HEK293T (cell line): ENCODE results near the gene C1QTNF1.

Experiments used
- CTCF ChIA-PET: fragments of 350-600 bp; formaldehyde crosslinking; extraction: SDS; loops from one replicate; lab custom pipeline; 2021; ENCODE audit warnings: antibody characterized with exemption, inconsistent platforms; lab: Yijun Ruan, JAX
- POLR2A ChIA-PET: fragments of 350-600 bp; formaldehyde crosslinking; extraction: SDS; loops from one replicate; lab custom pipeline; 2020; ENCODE audit warnings: antibody characterized with exemption, inconsistent platforms; lab: Yijun Ruan, JAX
- DNase-seq: peaks from one replicate; pipeline ENCODE4 v3.0.0; 2012; ENCODE audit warnings: mixed read lengths; ENCODE audit errors: extremely low spot score
- ARNT ChIP-seq: fragments of 450-650 bp; IDR thresholded peaks from 2 replicates; pipeline ENCODE4 v1.6.1; 2017; ENCODE audit warnings: mild to moderate bottlenecking
- BHLHE40 ChIP-seq: fragments of 450-650 bp; IDR thresholded peaks from 2 replicates; pipeline ENCODE4 v1.6.1; 2016; ENCODE audit warnings: mild to moderate bottlenecking, moderate library complexity, borderline replicate concordance
- CTBP1 ChIP-seq: fragments of 450-650 bp; IDR thresholded peaks from 2 replicates; pipeline ENCODE4 v1.6.1; 2016; ENCODE audit warnings: borderline replicate concordance
- ELF4 ChIP-seq: fragments of 450-650 bp; IDR thresholded peaks from 2 replicates; pipeline ENCODE4 v1.6.1; 2017; ENCODE audit warnings: antibody characterized with exemption
- FOXA1 ChIP-seq: fragments of 450-650 bp; IDR thresholded peaks from 2 replicates; pipeline ENCODE4 v1.6.1; 2016; ENCODE audit warnings: mild to moderate bottlenecking
- FOXK2 ChIP-seq: fragments of 450-650 bp; IDR thresholded peaks from 2 replicates; pipeline ENCODE4 v1.6.1; 2016; ENCODE audit warnings: mild to moderate bottlenecking
- FOXM1 ChIP-seq: fragments of 450-650 bp; IDR thresholded peaks from 2 replicates; pipeline ENCODE4 v1.6.1; 2017; ENCODE audit warnings: mild to moderate bottlenecking, borderline replicate concordance
- HDGF ChIP-seq: fragments of 450-650 bp; IDR thresholded peaks from 2 replicates; pipeline ENCODE4 v1.6.1; 2017; ENCODE audit warnings: antibody characterized with exemption, borderline replicate concordance
- L3MBTL2 ChIP-seq: fragments of 450-650 bp; conservative IDR thresholded peaks from 2 replicates; pipeline ENCODE4 v1.6.1; 2016; ENCODE audit warnings: mild to moderate bottlenecking
- LEF1 ChIP-seq: fragments of 450-650 bp; IDR thresholded peaks from 2 replicates; pipeline ENCODE4 v1.6.1; 2017; ENCODE audit warnings: mild to moderate bottlenecking, borderline replicate concordance
- NFRKB ChIP-seq: fragments of 450-650 bp; IDR thresholded peaks from 2 replicates; pipeline ENCODE4 v1.6.1; 2016; ENCODE audit warnings: mild to moderate bottlenecking, moderate library complexity
- PKNOX1 ChIP-seq: fragments of 450-650 bp; IDR thresholded peaks from 2 replicates; pipeline ENCODE4 v1.6.1; 2016
- SP1 ChIP-seq: fragments of 450-650 bp; IDR thresholded peaks from 2 replicates; pipeline ENCODE4 v1.6.1; 2017
- SUZ12 ChIP-seq: fragments of 450-650 bp; IDR thresholded peaks from 2 replicates; pipeline ENCODE4 v1.6.1; 2016; ENCODE audit warnings: mild to moderate bottlenecking
- TARDBP ChIP-seq: fragments of 450-650 bp; IDR thresholded peaks from 2 replicates; pipeline ENCODE4 v1.6.1; 2016
- ZNF384 ChIP-seq: fragments of 450-650 bp; IDR thresholded peaks from 2 replicates; pipeline ENCODE4 v1.6.1; 2016

C1QTNF1 gene

DNA sequence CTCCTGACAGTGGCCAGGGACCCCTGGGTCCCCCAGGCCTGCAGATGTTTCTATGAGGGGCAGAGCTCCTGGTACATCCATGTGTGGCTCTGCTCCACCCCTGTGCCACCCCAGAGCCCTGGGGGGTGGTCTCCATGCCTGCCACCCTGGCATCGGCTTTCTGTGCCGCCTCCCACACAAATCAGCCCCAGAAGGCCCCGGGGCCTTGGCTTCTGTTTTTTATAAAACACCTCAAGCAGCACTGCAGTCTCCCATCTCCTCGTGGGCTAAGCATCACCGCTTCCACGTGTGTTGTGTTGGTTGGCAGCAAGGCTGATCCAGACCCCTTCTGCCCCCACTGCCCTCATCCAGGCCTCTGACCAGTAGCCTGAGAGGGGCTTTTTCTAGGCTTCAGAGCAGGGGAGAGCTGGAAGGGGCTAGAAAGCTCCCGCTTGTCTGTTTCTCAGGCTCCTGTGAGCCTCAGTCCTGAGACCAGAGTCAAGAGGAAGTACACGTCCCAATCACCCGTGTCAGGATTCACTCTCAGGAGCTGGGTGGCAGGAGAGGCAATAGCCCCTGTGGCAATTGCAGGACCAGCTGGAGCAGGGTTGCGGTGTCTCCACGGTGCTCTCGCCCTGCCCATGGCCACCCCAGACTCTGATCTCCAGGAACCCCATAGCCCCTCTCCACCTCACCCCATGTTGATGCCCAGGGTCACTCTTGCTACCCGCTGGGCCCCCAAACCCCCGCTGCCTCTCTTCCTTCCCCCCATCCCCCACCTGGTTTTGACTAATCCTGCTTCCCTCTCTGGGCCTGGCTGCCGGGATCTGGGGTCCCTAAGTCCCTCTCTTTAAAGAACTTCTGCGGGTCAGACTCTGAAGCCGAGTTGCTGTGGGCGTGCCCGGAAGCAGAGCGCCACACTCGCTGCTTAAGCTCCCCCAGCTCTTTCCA is 25.1 kb downstream of the C1QTNF1 start:
- no peak for DNase-seq
- TF ChIP-seq PKNOX1 (no peak), L3MBTL2 (no peak), NFRKB (no peak), FOXA1 (no peak), ARNT (no peak), SUZ12 (no peak), FOXM1 (no peak), FOXK2 (no peak), LEF1 (no peak), TARDBP (no peak), HDGF (no peak), ZNF384 (no peak), SP1 (no peak), BHLHE40 (no peak), CTBP1 (no peak), ELF4 (no peak)
- CTCF ChIA-PET, result interaction anchor here (0.5 kb wide), 1 partner anchor 63 kb away, joined by 3 read pairs; no protein-coding TSS in a partner anchor
- POLR2A ChIA-PET, result interaction anchor here (1.3 kb wide), 1 partner anchor 13 kb away, joined by 3 read pairs; no protein-coding TSS in a partner anchor

GRCh38 chr17:79049821-79050220 is 25.9 kb downstream of the C1QTNF1 start:
- CTCF ChIA-PET, result no interaction called here

GRCh38 chr17:79050551-79050950 is 26.6 kb downstream of the C1QTNF1 start:
- CTCF ChIA-PET, result no interaction called here
- POLR2A ChIA-PET, result interaction anchor here (1.3 kb wide), 1 partner anchor 12 kb away, joined by 3 read pairs; no protein-coding TSS in a partner anchor
- no peak for TF ChIP-seq SUZ12
- no peak for TF ChIP-seq NFRKB
- TF ChIP-seq CTBP1, result no peak
- DNase-seq, result no peak

More at GRCh38 chr17:79049821-79050220, 25.9 kb downstream of the C1QTNF1 start:
- POLR2A ChIA-PET, result interaction anchor here (1.3 kb wide), 1 partner anchor 13 kb away, joined by 3 read pairs; no protein-coding TSS in a partner anchor
- TF ChIP-seq FOXK2, result no peak
- no peak for TF ChIP-seq FOXA1
- no peak for TF ChIP-seq ARNT
- TF ChIP-seq FOXM1, result no peak
- TF ChIP-seq HDGF, result no peak
- no peak for TF ChIP-seq ZNF384
- no peak for DNase-seq

- POLR2A ChIA-PET, result no interaction called here
- DNase-seq, result no peak
- TF ChIP-seq FOXA1, result no peak
- CTCF ChIA-PET, result interaction anchor here (1.3 kb wide), 1 partner anchor 9 kb away, joined by 3 read pairs; no protein-coding TSS in a partner anchor
Measured at GRCh38 chr17:79051306-79051705, 27.3 kb downstream of the C1QTNF1 start.

DNA sequence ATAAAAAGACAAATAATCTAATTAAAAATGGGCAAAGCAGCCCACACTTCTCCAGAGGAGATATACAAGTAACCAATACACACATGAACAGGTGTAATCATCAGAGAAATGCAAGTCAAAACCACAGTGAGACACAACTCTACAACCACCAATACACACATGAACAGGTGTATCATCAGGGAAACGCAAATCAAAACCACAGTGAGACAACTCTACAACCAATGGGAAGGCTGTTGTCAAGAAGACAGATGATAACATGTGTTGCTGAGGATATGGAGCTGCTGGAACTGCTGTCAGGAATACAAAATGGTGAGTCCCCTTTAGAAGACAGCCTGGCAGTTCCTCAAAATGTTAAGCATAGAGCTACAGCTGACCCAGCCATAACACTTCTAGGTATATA is 28.2 kb downstream of the C1QTNF1 start:
- DNase-seq, result no peak
- TF ChIP-seq BHLHE40, result no peak
- TF ChIP-seq FOXM1, result no peak
- no peak for TF ChIP-seq LEF1
- ChIA-PET POLR2A (no interaction called here), CTCF (interaction anchor here (1.3 kb wide), 1 partner anchor 10 kb away, joined by 3 read pairs; no protein-coding TSS in a partner anchor)

GRCh38 chr17:79053251-79053925 is 29.4 kb downstream of the C1QTNF1 start:
- POLR2A ChIA-PET, result no interaction called here
- no peak for DNase-seq
- CTCF ChIA-PET, result interaction anchor here (0.7 to 1.2 kb wide), 2 partner anchors 11 to 348 kb away, joined by 3 to 5 read pairs; no protein-coding TSS in a partner anchor
- TF ChIP-seq FOXM1 (no peak), ARNT (no peak), SUZ12 (no peak), L3MBTL2 (no peak), HDGF (no peak), ZNF384 (no peak), TARDBP (no peak), PKNOX1 (no peak)

DNA sequence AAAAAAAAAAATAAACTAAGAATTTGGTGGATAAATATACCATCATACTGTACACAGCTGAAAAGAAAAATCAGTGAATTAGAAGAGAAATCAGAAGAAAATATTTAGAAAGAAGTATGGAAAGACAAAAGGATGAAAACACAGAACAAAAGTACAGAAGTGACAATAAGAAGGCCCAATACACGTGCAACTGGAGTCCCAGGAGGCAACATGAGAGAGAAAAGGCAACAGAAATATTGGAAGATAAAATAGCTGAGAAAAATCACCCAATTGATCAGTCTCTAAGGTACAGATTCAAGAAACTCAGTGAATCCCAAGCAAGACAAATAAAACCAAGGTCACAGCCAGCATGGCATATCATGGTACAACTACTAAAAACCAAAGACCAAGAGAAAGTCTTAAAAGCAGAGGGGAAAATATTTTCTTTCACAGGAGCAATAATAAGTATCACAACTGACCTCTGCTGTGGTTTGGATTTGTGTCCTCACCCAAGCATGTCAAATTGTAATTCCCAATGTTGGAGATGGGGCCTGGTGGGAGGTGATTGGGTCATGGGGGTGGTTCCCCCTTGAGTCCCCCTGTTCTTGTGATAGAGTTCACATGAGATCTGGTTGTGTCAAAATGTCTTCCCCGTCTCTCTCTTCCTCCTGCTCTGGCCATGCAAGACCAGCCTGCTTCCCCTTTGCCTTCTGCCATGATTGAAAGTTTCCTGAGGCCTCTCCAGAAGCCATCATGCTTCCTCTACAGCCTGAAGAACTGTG is 30.4 kb downstream of the C1QTNF1 start:
- TF ChIP-seq FOXA1, result no peak
- TF ChIP-seq FOXM1, result no peak
- TF ChIP-seq LEF1, result no peak
- no peak for TF ChIP-seq TARDBP
- CTCF ChIA-PET, result interaction anchor here (0.7 to 1.2 kb wide), 2 partner anchors 12 to 347 kb away, joined by 3 to 5 read pairs; no protein-coding TSS in a partner anchor
- POLR2A ChIA-PET, result no interaction called here
- DNase-seq, result no peak
